Measurements from ENCODE around the gene PKDCC.

PKDCC gene

GRCh38 chr2:42049221-42050009 lies 1.6 kb downstream of the PKDCC start:
- DNase-seq (ENCODE audit: low read depth), result no peak

DNA sequence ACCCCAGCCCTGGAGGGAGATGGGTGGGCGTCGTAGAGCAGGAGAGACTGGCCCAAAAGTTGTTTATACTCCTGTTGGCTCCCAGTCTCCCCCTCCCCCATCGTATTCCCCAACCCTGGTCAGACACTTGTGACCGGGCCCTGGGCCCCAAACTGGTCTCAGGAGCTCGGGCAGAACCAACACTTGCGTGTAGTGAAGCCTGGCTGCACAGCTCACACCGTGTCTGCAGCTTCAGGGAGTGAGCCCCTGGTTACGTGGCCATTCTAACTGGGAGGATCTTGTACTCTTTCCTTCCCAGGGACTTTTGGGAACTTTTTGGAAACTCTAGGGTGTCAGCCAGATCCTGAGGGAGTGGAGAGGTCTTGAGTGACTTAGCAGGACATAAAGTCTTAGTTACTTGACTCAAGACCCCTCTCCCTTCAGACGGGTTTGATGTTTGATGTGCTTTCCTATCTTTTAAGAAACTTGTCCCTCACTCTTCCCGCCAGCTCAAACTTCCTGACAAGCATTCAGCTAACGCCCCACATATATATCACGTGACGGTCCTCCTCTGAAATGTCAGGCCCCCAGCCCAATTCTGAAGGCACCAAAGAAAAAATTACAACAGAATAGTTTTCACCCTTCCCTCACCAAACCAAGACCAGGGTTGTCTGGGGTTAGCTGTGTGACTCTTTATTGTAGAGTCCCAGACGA lies 2.3 kb downstream of the PKDCC start:
- no peak for DNase-seq (ENCODE audit: low read depth)

GRCh38 chr2:42050703-42051542 lies 3.1 kb downstream of the PKDCC start:
- DNase-seq (ENCODE audit: low read depth), result no peak

GRCh38 chr2:42051543-42052235 lies 3.9 kb downstream of the PKDCC start:
- no peak for DNase-seq (ENCODE audit: low read depth)

- DNase-seq (ENCODE audit: low read depth), result no peak
These were observed 5.1 kb downstream of the PKDCC start for GRCh38 chr2:42052702-42053481.

- DNase-seq (ENCODE audit: low read depth), result no peak
These were observed 5.6 kb downstream of the PKDCC start for GRCh38 chr2:42053482-42053790.

DNA sequence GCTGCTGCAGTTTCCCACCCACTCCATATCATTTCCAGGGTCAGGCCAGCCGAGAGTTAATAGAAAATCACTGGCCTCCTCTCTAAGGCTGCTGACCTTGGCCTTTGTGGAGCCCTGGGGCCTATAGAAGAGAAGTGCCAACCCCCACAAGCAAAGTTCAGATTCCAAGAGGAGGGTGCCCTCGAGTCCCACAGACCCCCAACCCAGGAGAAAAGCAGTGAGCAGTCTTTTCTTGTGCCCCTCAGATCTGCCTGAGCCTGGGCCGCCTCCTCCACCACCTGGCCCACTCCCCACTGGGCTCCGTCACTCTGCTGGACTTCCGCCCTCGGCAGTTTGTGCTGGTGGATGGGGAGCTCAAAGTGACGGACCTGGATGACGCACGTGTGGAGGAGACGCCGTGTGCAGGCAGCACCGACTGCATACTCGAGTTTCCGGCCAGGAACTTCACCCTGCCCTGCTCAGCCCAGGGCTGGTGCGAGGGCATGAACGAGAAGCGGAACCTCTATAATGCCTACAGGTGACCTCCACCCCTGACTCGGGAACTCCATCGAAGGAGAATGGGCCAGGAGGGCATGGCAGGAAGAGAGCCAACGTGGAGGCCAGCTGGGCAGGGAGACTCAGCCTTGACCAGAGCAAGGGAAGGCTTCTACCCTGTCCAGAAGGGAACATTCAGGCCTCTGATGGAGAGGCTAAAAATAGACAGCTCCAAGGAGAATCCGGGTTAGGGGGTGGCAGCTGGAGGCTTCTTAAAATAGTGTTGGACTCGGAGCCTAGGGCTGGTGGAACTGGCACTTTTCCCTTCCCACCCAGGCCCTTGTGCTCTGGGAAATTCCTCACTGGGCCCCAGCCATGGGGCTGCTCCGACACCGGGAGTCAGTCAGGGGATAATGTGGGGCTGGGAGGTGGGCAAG lies 6.2 kb downstream of the PKDCC start:
- DNase-seq (ENCODE audit: low read depth), result no peak

GRCh38 chr2:42054714-42055430 lies 7.1 kb downstream of the PKDCC start:
- no peak for DNase-seq (ENCODE audit: low read depth)

DNA sequence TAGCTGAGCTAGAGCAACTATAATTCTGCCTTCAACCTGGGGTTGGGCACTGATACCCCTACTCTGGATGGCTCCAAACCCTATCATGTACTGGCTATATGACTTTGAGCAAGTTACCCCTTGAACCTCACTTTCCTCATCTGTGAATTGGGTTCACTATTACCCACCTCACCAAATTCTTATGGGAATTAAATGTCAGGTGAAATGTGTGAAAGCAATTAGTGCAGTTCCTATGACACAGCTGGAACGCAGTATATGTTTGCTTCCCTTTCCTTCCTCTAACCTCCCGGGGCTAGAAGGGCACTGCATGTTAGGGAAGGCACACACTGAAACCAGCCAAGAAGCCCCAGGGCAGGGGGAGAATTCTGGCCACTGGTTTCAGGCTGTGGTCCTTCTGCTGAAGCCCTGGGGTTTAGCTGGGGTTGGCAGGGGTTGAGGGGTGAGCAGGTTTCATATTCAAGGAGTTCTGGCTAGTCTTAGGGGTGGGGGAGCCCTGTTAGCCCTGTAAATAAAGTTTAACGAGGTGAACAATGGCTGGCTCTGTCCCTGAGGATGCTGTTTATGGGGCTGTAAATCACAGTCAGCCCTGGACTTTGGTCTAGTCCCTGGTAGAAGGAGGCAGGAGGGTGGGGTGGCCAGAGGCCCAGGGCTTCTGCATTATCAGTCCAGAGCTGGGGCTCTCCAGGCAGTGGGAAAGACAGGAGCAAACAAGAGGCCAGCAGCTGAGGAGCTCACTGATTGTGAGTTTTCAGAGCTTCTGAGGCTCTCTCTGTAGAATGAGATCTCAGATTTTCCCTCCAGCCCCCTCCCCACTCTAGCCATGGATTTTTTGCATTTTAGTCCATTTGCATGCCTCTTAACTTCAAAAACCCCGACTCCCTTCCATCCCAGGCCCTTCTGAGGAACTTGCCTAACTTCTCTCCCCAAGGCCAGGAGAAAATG lies 8.0 kb downstream of the PKDCC start:
- no peak for DNase-seq (ENCODE audit: low read depth)

- no peak for DNase-seq (ENCODE audit: low read depth)
These were observed 9.5 kb downstream of the PKDCC start for GRCh38 chr2:42057159-42057901.

GRCh38 chr2:42057902-42058450 lies 10.2 kb downstream of the PKDCC start:
- DNase-seq (ENCODE audit: low read depth), result no peak

- no peak for DNase-seq (ENCODE audit: low read depth)
These were observed 11.6 kb downstream of the PKDCC start for GRCh38 chr2:42059261-42059898.

GRCh38 chr2:42060028-42060427 lies 12.2 kb downstream of the PKDCC start:
- DNase-seq (ENCODE audit: low read depth), result no peak

DNA sequence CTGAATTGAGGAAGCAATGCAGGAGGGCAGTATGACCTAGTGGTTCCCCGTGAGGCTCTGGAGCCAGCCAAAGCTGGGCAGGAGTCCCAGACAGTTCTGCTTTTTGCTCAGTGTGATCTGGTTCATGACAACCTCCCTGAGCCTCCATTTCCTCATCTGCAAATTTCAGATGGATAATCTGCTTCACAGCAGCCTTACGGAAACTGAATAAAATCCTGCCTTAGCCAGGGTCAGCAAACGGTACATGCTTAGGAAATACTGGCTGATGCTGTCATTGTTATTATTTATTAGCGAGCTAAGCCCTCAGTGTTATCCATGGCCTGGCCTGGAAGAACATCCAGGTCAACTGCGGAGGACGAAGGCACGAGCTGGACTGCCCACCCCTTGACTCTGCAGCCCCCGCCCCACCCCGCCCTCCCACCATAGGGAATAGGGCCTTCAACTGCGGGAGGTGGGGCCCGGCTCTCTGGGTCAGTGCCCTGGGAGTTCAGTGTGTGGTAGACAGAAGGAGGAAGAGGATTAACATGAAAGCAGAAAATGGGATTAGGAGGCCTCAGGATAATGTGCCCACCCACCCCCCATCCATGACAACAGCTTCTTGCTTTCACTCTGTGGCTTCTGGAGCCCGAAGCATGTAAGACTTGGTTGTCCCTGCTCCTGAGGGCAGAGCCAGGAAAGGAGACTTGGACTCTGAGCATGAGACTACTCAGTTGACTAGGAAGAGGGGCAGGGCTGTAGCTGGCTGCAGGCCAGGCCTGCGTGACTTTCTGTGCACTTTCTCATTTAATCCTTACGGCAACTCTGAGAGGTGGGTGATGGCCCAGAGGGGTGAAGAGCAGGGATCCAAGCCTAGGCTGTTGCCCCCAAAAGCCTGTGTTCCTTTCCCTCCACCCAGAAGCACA lies 13.1 kb downstream of the PKDCC start:
- DNase-seq (ENCODE audit: low read depth), result no peak

- DNase-seq (ENCODE audit: low read depth), result no peak
These were observed 14.0 kb downstream of the PKDCC start for GRCh38 chr2:42061839-42062238.

All from activated T-cell treated with anti-CD3 and anti-CD28 coated beads for 1 hour (primary cell).